ENCODE results near the gene SEPTIN1.

The SEPTIN1 gene

DNA sequence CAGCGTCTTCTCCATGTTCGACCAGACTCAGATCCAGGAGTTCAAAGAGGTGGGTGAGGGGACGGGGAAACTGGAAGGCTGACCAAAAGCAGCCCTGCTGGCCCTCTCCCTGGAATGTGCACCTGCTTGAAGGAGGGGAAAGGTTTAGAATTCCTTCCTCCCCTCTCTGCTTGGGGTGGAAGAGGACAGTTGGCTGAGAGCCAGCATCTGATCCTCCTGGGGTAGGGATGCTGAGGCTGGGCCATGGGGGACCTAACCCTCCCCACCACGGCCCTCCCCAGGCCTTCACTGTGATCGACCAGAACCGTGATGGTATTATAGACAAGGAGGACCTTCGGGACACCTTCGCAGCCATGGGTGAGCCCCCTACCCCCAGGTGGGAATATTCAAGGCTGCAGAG lies 6.5 kb downstream of the SEPTIN1 start:
- DNase-seq = no peak

- DNase-seq = no peak
Observed at GRCh38 chr16:30374538-30374937, 7.8 kb downstream of the SEPTIN1 start, which contains the start of gene MYL11. Gene MYL11 (plus strand): TSS chr16:30374802. CDS start chr16:30374858, 56 bp downstream.

DNA sequence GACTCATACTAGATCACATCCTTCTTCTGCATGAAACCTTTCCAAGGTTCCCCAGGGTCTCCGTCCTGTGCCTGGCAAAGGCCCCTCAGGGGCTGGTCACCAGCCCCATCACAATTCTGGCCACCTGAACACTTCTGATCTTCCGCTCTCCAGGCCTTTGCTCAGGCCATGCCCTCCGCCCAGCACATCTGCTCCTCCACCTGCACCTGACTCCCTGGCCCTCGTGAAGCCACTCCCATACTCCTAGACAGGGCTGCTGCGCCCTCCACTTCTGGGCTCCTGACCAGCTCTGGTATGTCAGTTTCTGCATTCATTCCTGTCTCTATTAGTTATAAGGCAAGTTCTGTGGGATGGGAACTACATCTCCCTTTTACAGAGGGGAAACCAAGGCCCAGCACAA lies 9.6 kb downstream of the SEPTIN1 start:
- DNase-seq = no peak

DNA sequence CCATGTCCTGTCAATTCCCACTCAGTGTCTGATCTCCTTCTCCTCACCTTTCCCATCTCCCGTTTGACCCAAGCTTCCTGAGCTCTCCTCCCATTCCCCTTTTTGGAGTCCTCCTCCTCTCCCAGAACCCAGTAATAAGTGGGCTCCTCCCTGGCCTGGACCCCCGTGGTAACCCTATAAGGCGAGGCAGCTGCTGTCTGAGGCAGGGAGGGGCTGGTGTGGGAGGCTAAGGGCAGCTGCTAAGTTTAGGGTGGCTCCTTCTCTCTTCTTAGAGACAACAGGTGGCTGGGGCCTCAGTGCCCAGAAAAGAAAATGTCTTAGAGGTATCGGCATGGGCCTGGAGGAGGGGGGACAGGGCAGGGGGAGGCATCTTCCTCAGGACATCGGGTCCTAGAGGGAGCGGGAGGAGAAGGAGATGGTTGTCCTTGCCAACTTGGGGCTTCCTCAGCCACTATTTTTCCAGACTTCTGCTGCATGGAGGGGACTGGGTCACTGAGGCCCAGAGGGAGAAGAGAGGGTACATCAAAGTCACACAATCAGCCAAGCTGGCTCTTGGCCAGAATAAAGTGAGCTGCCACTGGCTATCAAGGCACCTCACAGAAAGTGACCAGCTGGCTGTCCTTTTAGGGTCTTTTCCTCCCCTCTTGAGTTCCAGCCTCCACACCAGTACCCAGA lies 10.2 kb downstream of the SEPTIN1 start:
- DNase-seq = no peak

- no peak for DNase-seq
Observed at GRCh38 chr16:30371248-30371816, 11.0 kb downstream of the SEPTIN1 start.

DNA sequence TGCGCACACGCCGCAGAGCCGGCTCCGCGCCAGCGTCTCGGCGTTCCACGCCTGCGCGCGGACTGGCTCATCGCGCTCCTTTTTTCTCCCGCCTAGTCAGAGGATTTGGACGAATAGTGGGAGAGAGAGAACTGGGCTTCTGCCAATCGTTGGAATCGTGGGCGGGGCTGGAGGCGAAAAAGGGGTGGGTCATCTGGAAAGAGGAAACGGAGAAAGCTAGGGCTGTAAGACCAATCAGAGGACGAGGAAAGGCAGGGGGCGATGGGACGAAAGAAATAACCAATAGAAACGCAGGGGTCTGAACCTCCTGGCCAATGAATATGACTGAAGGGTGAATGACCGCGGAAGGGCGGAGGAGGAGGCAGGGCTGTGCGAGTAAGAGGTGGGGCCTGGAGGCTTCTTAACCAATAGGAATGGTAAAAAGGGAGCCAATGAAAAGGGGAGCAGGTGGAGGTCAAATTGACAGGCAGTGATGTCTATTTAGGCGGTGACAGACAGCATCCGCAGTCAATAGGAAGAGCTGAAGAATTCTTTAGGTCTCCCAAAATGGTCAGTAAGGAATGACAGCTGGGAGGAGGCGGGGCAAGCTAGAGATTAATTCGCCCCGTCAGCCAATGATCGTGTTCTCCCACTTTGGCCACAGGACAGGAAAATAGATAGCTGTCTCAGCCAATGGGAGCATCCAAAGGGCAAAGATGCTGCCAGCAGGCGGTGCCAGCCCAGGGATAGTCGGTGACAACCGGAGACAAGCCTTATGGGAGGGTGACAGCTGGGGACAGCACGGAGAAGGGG lies 11.7 kb downstream of the SEPTIN1 start, which contains the start of gene TBC1D10B:
TSS of gene TBC1D10B (minus strand) at position 39 of the 792 bp plus-strand sequence. CDS start 311 bp downstream, outside the sequence.
- peak; percentile 97 for DNase-seq

DNA sequence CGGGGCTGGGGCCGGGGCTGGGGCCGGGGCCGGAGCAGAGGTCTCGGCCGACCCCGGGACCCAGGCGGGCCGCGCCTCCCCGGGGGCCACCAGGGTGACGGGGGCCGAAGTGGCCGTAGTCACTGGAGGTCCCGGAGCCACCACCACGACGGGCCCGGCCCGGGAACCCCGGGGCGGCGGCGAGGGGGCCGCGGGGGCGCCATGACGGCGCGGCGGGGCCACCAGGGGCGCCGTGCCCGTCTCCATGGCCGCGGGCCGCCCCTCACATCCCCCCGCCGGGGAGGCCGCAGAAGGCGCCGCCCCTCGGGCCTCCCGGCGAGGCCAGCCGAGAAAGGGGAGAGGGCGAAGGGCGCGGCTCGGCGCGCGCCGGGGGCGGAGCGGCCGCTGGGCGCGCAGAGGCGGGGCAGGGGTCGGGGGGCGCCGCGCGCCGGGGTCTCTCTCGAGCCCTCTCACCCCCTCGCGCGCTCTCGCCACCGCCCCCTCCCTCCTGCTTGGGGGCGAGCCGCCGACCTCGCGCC lies 12.4 kb downstream of the SEPTIN1 start:
- no peak for DNase-seq

DNA sequence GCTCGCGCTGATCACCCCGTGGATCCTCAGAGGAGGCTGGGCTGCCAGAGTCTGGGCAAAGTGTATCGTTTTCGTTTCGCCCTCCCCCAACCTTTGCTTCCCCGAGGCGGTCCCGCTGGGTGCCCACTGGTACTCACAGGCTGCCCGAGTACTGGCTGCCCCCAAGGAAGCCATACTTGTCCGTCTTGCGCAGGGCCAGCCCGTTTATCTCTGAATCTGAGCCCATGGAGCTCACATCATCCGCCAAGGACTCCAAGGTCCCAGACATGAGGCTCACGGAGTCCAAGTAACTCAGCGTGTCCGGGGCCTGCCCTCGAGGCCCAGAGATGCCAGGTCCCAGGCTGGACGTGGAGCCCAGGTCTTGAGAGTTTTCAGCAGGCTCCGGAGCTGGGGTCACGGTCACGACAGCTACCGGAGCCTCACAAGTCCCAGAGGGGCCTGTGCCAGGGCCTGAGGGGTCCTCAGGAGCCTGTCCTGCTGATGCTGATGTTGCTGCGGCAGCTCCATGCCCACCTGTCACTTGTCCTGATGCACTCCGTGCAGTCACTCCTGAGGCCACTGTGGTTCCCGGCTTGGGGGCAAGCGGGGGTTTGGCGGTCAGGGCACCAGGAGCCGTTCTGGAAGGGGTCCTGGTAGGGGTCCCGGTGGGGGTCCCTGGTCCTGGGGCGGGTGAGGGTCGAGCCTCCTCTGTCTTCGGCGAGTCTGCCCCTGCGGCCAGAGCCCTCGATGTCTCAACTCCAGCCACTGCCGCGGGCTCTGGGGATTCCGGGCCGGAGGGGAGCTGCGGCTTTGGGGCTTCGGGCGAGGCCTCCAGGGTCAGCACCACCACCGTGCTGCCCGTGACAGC lies 13.0 kb downstream of the SEPTIN1 start:
- no peak for DNase-seq

GRCh38 chr16:30368792-30369090 lies 13.6 kb downstream of the SEPTIN1 start:
- no peak for DNase-seq

- no peak for DNase-seq
Observed at GRCh38 chr16:30368122-30368791, 14.1 kb downstream of the SEPTIN1 start.

GRCh38 chr16:30367349-30368009 lies 14.9 kb downstream of the SEPTIN1 start:
- no peak for DNase-seq

DNA sequence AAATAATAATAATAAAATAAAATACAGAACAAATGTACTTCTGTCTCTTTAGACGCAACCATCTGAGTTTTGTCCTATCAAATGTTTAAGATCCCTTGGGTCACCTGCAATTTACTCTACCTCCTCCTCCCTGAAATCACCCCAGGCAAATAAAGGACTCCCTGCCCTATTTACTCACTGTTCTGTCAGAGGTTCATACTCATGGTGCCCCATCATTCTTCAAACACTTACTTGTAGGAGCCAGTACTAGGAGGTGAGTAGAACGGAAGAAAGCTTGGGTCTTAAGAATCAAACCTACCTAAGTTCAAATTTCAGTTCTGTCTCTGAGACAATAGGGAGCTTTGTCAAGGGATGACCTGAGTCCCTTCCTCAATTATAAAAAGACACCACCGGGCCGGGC lies 15.8 kb downstream of the SEPTIN1 start:
- no peak for DNase-seq

DNA sequence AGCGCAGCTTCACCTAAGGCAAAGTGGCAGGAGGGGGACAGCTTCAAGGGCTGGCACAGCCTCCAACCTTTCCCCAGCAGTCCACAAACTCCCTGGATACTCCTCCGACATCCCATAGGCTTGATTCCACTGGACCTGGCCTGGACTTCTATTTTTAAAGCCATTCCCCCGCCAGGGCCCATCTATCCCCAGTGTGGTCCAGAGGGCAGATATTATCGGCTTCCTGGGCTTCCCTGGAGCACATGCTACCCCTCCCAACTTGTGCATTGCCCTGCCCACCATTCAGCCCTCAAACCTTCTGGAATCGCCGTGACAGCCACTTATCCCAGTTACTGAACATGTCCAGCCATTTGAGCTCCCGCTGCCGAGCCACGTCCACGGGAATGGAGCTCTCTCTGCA lies 17.2 kb downstream of the SEPTIN1 start:
- DNase-seq = no peak

- DNase-seq = no peak
Observed at GRCh38 chr16:30361180-30361579, 21.2 kb downstream of the SEPTIN1 start.

DNA sequence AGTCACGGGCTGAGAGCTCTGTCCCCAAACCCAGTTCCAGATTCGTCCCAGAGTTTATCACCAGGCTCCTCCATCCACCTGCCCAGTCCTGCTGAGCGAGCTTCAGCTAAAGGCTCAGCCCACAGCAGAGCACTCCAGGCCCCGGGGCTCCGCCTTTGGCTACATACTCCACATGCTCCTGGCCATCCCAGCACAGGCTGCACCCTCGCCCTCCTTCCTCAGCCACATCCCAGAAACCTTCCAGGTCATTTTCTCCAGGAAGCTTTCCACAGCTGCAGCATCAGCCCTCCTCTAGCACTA lies 22.5 kb downstream of the SEPTIN1 start:
- no peak for DNase-seq

GRCh38 chr16:30358990-30359870 lies 23.1 kb downstream of the SEPTIN1 start:
- no peak for DNase-seq

GRCh38 chr16:30358577-30358936 lies 23.8 kb downstream of the SEPTIN1 start:
- DNase-seq = no peak

- no peak for DNase-seq
Observed at GRCh38 chr16:30357715-30358576, 24.4 kb downstream of the SEPTIN1 start.

DNA sequence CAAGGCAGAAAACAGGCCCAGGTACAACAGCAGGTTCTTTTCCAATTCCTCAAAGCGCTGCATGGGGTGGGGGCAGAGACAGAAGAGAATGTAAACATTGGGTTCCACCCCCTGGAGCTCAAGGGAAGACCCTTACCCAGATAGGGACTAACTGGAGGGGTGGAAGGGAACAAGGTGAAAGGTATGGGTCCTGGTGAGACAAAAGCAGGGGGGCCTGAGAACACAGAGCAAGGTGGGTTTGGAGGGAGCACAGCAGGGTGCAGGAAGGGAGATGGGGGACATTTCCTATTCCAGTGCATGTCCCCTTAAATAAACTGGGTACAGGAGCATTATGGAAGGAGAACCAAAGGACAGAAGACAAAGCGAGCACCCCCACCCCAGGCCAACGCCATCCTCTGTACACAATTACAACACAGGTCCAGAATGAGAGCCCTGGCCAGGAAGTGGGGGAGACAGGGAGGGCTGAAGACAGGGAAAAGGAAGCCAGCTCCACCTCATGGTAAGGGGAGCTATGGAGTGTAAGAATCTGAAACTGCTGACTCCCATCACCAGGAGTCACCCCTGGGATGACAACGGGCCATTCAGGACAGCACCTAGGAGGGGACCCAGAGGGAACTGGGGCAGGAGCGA lies 25.2 kb downstream of the SEPTIN1 start:
- DNase-seq = no peak

All from T-helper 9 cell (primary cell).